H1 (cell line): ENCODE measurements around the gene CEP120. TPM values are rescaled to one million over a fixed set of nuclear protein-coding genes. Genes with fewer than 3 reads are reported as not detected.
"Not testable (repeated sequence)": the region's sequence is repeated elsewhere in the genome, so short reads cannot be mapped to it uniquely, and the experiment has no call there.

ENCODE experiments used
- CTCF ChIA-PET: fragments of 300-600 bp; sonication (Branson Sonifier 250); formaldehyde crosslinking; loops from one replicate; lab custom pipeline; 2021; ENCODE audit not compliant: partially characterized antibody; lab: Charles Lee
- POLR2A ChIA-PET: fragments of 300-600 bp; sonication (Branson Sonifier 250); formaldehyde crosslinking; loops from one replicate; lab custom pipeline; 2021; ENCODE audit warnings: inconsistent platforms; ENCODE audit not compliant: partially characterized antibody; lab: Charles Lee
- DNase-seq, 2 experiments: peaks; one replicate each; pipeline versions ENCODE4 v3.0.0 to v3.0.0-alpha.2; 2010 to 2022; ENCODE audit warnings: low spot score in 2 of 2, low read depth in 1 of 2, mixed read lengths in 1 of 2
- FAIRE-seq: peaks from 2 replicates; lab custom pipeline; 2011; peaks lifted over from hg19 to GRCh38; lab: Jason Lieb, UNC
- H2AFZ ChIP-seq: 2 replicates; pipeline ENCODE4 v1.8.1; 2012; ENCODE audit warnings: low read length, inconsistent platforms
- H2AK5ac ChIP-seq: 2 replicates; pipeline ENCODE4 v1.6.1; 2013; ENCODE audit warnings: low read depth, low read length
- H2BK120ac ChIP-seq: replicated peaks from 2 replicates; pipeline ENCODE3; 2013; ENCODE audit warnings: low read depth, low read length, inconsistent platforms
- H2BK12ac ChIP-seq: 2 replicates; pipeline ENCODE4 v1.6.1; 2013; ENCODE audit warnings: low read depth, low read length
- H2BK15ac ChIP-seq: 2 replicates; pipeline ENCODE4 v1.6.1; 2013; ENCODE audit warnings: low read length
- H2BK20ac ChIP-seq: 2 replicates; pipeline ENCODE4 v1.6.1; 2013; ENCODE audit warnings: low read length
- H2BK5ac ChIP-seq: 2 replicates; pipeline ENCODE4 v1.6.1; 2013; ENCODE audit warnings: low read depth, low read length
- H3K14ac ChIP-seq: 2 replicates; pipeline ENCODE4 v1.6.1; 2013; ENCODE audit warnings: inconsistent platforms; ENCODE audit not compliant: insufficient read length
- H3K18ac ChIP-seq: 2 replicates; pipeline ENCODE4 v1.6.1; 2013; ENCODE audit warnings: low read length; ENCODE audit errors: extremely low read depth
- H3K23ac ChIP-seq: 2 replicates; pipeline ENCODE4 v1.6.1; 2013; ENCODE audit warnings: inconsistent platforms; ENCODE audit not compliant: insufficient read length
- H3K23me2 ChIP-seq: 2 replicates; pipeline ENCODE4 v1.6.1; 2013; ENCODE audit warnings: low read depth, low read length
- H3K27ac ChIP-seq: 2 replicates; pipeline ENCODE4 v1.6.1; 2011; ENCODE audit warnings: low read depth, low read length, inconsistent platforms
- H3K27me3 ChIP-seq, 4 experiments: replicated peaks in 1 of 4; 1 replicate in 1 of 4; 2 replicates in 3 of 4; pipeline versions ENCODE4 v1.6.1 to v1.8.1; 2011 to 2013; ENCODE audit warnings: low read length in 3 of 4, mild to moderate bottlenecking in 3 of 4, inconsistent platforms in 2 of 4, mixed read lengths in 2 of 4, moderate library complexity in 1 of 4; ENCODE audit not compliant: control insufficient read depth in 3 of 4, insufficient read depth in 3 of 4; ENCODE audit errors: extremely low read depth in 1 of 4
- H3K36me3 ChIP-seq, 4 experiments: 2 replicates each; pipeline versions ENCODE4 v1.6.1 to v1.8.1; 2011 to 2013; ENCODE audit warnings: mild to moderate bottlenecking in 4 of 4, low read length in 3 of 4, moderate library complexity in 2 of 4, control low read depth in 1 of 4, inconsistent platforms in 1 of 4; ENCODE audit not compliant: insufficient read depth in 4 of 4, control insufficient read depth in 2 of 4
- H3K4ac ChIP-seq: replicated peaks from 2 replicates; pipeline ENCODE3; 2013; ENCODE audit warnings: low read length, low read depth, mixed read lengths, inconsistent platforms; ENCODE audit not compliant: insufficient read length
- H3K4me1 ChIP-seq, 4 experiments: replicated peaks in 1 of 4; 1 replicate in 1 of 4; 2 replicates in 3 of 4; pipeline versions ENCODE4 v1.6.1 to v1.8.1; 2011 to 2013; ENCODE audit warnings: low read length in 3 of 4, inconsistent platforms in 2 of 4, mixed read lengths in 1 of 4; ENCODE audit not compliant: insufficient read depth in 4 of 4, control insufficient read depth in 3 of 4
- H3K4me2 ChIP-seq, 2 experiments: 2 replicates each; pipeline versions ENCODE4 v1.6.1 to v1.8.1; 2011 to 2013; ENCODE audit warnings: low read depth in 2 of 2, low read length in 2 of 2, control low read depth in 1 of 2, inconsistent platforms in 1 of 2, mild to moderate bottlenecking in 1 of 2; ENCODE audit not compliant: insufficient read depth in 1 of 2
- H3K4me3 ChIP-seq, 4 experiments: fragments of 200-600, 300-600 bp in 1 of 4; sonication (generic), shearing (Covaris generic), sonication (Bioruptor Twin) in 1 of 4; 2 replicates each; pipeline versions ENCODE4 v1.5.1 to v1.8.1; 2011 to 2016; ENCODE audit warnings: low read length in 4 of 4, low read depth in 3 of 4, control low read depth in 2 of 4, inconsistent platforms in 2 of 4, mild to moderate bottlenecking in 2 of 4, mixed read lengths in 1 of 4, moderate library complexity in 1 of 4; ENCODE audit not compliant: insufficient read depth in 2 of 4; ENCODE audit errors: extremely low read depth in 1 of 4
- H3K56ac ChIP-seq: replicated peaks from 2 replicates; pipeline ENCODE3; 2013; ENCODE audit warnings: low read depth, mild to moderate bottlenecking, mixed read lengths, low read length, inconsistent platforms; ENCODE audit not compliant: insufficient read length
- H3K79me1 ChIP-seq: 2 replicates; pipeline ENCODE4 v1.6.1; 2013; ENCODE audit warnings: low read depth, low read length, control low read depth
- H3K79me2 ChIP-seq, 2 experiments: 2 replicates each; pipeline versions ENCODE4 v1.6.1 to v1.8.1; 2012 to 2013; ENCODE audit warnings: low read length in 2 of 2, mild to moderate bottlenecking in 2 of 2, inconsistent platforms in 1 of 2; ENCODE audit not compliant: insufficient read depth in 2 of 2, control insufficient read depth in 1 of 2
- H3K9ac ChIP-seq, 4 experiments: replicated peaks in 1 of 4; 1 replicate in 1 of 4; 2 replicates in 3 of 4; pipeline versions ENCODE4 v1.6.1 to v1.8.1; 2011 to 2013; ENCODE audit warnings: low read depth in 3 of 4, low read length in 3 of 4, control low read depth in 2 of 4, mild to moderate bottlenecking in 2 of 4, moderate library complexity in 2 of 4, inconsistent platforms in 1 of 4; ENCODE audit errors: extremely low read depth in 1 of 4
- H3K9me3 ChIP-seq, 2 experiments: 2 replicates each; pipeline versions ENCODE4 v1.6.1 to v1.8.1; 2012 to 2013; ENCODE audit warnings: mild to moderate bottlenecking in 2 of 2, moderate library complexity in 2 of 2, control low read depth in 1 of 2, inconsistent platforms in 1 of 2, low read depth in 1 of 2, low read length in 1 of 2, mixed read lengths in 1 of 2; ENCODE audit not compliant: insufficient read depth in 2 of 2
- H4K20me1 ChIP-seq, 2 experiments: replicated peaks in 1 of 2; 2 replicates each; pipeline versions ENCODE3 to v1.8.1; 2011 to 2013; ENCODE audit warnings: inconsistent platforms in 2 of 2, low read length in 2 of 2, mild to moderate bottlenecking in 1 of 2; ENCODE audit not compliant: insufficient read depth in 2 of 2, control insufficient read depth in 1 of 2
- H4K5ac ChIP-seq: 2 replicates; pipeline ENCODE4 v1.6.1; 2013; ENCODE audit warnings: low read length, low read depth, mixed read lengths, inconsistent platforms; ENCODE audit not compliant: insufficient read length
- H4K8ac ChIP-seq: 2 replicates; pipeline ENCODE4 v1.8.0; 2013; ENCODE audit warnings: mild to moderate bottlenecking, moderate library complexity, low read length, inconsistent platforms; ENCODE audit not compliant: insufficient read depth; ENCODE audit errors: extremely low read depth
- H4K91ac ChIP-seq: replicated peaks from 2 replicates; pipeline ENCODE3; 2013; ENCODE audit warnings: low read length, mixed read lengths, inconsistent platforms; ENCODE audit not compliant: insufficient read length
- WGBS, 2 experiments: shearing (Covaris generic) in 1 of 2; methylation state at CpG; one replicate each; pipeline versions ENCODE4 v1.1.6 to v1.1.7; 2013 to 2015; ENCODE audit warnings: low lambda C conversion rate in 2 of 2, mixed read lengths in 2 of 2, inconsistent platforms in 1 of 2, low coverage in 1 of 2, missing lambda C conversion rate in 1 of 2; ENCODE audit not compliant: insufficient replicate concordance in 2 of 2, insufficient coverage in 1 of 2, insufficient read length in 1 of 2; ENCODE audit errors: extremely low coverage in 1 of 2, missing lambda C conversion rate in 1 of 2; 5-methylcytosine and 5-hydroxymethylcytosine counted together
- polyA plus RNA-seq, 7 experiments: library from polyadenylated mRNA; depleted of rRNA in 3 of 7; stranded (reverse) in 5 of 7; unstranded in 2 of 7; fragments of >200 nt in 5 of 7; fragments of 200-250 nt in 2 of 7; gene quantifications; 1 replicate in 5 of 7; 2 replicates in 1 of 7; 4 replicates in 1 of 7; pipeline versions ENCODE4 v1.2.1 to v1.2.3, GENCODE V29; 2011 to 2013; ENCODE audit warnings: missing spikeins in 2 of 7, mixed read lengths in 2 of 7
- total RNA-seq: library from RNA; stranded (reverse); fragmentation: NEBNext Ultra II Directional; extraction: Animal tissue kit (Norgen Biotek cat#: 25700); gene quantifications from 2 replicates; pipeline ENCODE4 v1.2.1, GENCODE V29; 2021

Gene CEP120
- total and polyA plus RNA-seq, 2 of the 8 experiments (the other 6 are each of a cell fraction or from before 2014, with no cell fraction given), result 9.3 to 17.9 TPM

DNA sequence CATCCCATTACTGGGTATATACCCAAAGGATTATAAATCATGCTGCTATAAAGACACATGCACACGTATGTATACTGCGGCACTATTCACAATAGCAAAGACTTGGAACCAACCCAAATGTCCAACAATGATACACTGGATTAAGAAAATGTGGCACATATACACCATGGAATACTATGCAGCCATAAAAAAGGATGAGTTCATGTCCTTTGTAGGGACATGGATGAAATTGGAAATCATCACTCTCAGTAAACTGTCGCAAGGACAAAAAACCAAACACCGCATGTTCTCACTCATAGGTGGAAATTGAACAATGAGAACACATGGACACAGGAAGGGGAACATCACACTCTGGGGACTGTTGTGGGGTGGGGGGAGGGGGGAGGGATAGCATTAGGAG, 35.8 kb upstream of the CEP120 start:
- H3K4me1 ChIP-seq, H2BK20ac ChIP-seq, H2AK5ac ChIP-seq, H3K27ac ChIP-seq, H2BK15ac ChIP-seq, H3K4ac ChIP-seq, H3K79me2 ChIP-seq, H3K36me3 ChIP-seq, H3K23ac ChIP-seq, H4K20me1 ChIP-seq, DNase-seq, POLR2A ChIA-PET, H2AFZ ChIP-seq, H3K9me3 ChIP-seq, H3K9ac ChIP-seq, H3K27me3 ChIP-seq, H4K91ac ChIP-seq, H3K4me3 ChIP-seq, H3K14ac ChIP-seq, CTCF ChIA-PET, H3K18ac ChIP-seq, FAIRE-seq, H3K23me2 ChIP-seq, H3K56ac ChIP-seq, H4K5ac ChIP-seq, H3K4me2 ChIP-seq, H2BK5ac ChIP-seq, H4K8ac ChIP-seq, H2BK12ac ChIP-seq, H2BK120ac ChIP-seq, H3K79me1 ChIP-seq: not testable (repeated sequence)
- 96% methylated on average over 4 of the region's 4 CpGs; no CpG with 5 or more reads in 1 of the 2 experiments for WGBS, 2 experiments
